SK-N-SH (cell line): Measurements from ENCODE around the gene GALNTL6.

ENCODE experiments used
- SMC3 ChIP-seq: IDR thresholded peaks from 2 replicates; pipeline ENCODE4 v1.6.1; 2012; ENCODE audit warnings: low read depth, low read length, improper control_type of control experiment
- TF ChIP-seq, protein P1 (sequence below): fragments of 200-600 bp; sonication (generic); IDR thresholded peaks from 2 replicates; pipeline ENCODE4 v1.6.1; 2017; ENCODE audit warnings: antibody characterized with exemption, mild to moderate bottlenecking, moderate library complexity

DNA sequence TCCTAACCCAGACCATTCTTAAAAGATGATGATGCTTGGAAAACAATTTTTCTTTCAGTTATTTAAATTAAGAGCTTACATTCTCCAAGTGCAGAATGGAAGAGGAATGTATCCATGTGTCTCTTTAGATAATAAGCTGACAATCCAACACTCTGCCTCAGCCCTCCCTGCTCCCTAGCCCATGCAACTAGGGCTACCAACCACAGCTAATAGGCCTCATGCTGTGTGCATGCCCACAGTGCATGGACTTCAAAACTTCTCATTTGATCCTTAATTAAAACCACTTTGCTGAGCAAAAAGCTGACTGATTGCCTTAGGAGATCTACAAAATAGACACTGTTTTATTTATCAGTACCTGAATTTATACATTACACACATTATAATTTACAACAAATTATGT lies 473.9 kb downstream of the GALNTL6 start:
- TF ChIP-seq SMC3 = no peak
- TF ChIP-seq, protein P1, sequence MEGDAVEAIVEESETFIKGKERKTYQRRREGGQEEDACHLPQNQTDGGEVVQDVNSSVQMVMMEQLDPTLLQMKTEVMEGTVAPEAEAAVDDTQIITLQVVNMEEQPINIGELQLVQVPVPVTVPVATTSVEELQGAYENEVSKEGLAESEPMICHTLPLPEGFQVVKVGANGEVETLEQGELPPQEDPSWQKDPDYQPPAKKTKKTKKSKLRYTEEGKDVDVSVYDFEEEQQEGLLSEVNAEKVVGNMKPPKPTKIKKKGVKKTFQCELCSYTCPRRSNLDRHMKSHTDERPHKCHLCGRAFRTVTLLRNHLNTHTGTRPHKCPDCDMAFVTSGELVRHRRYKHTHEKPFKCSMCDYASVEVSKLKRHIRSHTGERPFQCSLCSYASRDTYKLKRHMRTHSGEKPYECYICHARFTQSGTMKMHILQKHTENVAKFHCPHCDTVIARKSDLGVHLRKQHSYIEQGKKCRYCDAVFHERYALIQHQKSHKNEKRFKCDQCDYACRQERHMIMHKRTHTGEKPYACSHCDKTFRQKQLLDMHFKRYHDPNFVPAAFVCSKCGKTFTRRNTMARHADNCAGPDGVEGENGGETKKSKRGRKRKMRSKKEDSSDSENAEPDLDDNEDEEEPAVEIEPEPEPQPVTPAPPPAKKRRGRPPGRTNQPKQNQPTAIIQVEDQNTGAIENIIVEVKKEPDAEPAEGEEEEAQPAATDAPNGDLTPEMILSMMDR = no peak
